Vagina (tissue), 2 donors: ENCODE results near the gene PDE5A. TPM values are rescaled to one million over a fixed set of nuclear protein-coding genes. Genes with fewer than 3 reads are reported as not detected.

Source experiments
- DNase-seq, 2 donors: peaks; one replicate each; pipeline ENCODE4 v3.0.0-alpha.2; 2017; ENCODE audit errors: extremely low spot score in 2 of 2
- H3K27ac ChIP-seq: fragments of 200-600 bp; sonication (generic); one replicate; pipeline ENCODE4 v1.5.1; 2019
- H3K27me3 ChIP-seq: fragments of 200-600 bp; sonication (generic); one replicate; pipeline ENCODE4 v1.5.1; 2019
- H3K36me3 ChIP-seq, 2 donors: fragments of 200-600 bp; sonication (generic); one replicate each; pipeline ENCODE4 v1.5.1; 2017 to 2019
- H3K4me1 ChIP-seq: fragments of 200-600 bp; sonication (generic); one replicate; pipeline ENCODE4 v1.5.1; 2019
- H3K4me3 ChIP-seq, 2 donors: fragments of 200-600 bp; sonication (generic); 1 replicate in 1 of 2; 2 replicates in 1 of 2; pipeline ENCODE4 v1.5.1; 2016 to 2019
- H3K9me3 ChIP-seq: fragments of 200-600 bp; sonication (generic); one replicate; pipeline ENCODE4 v1.5.1; 2019
- CTCF ChIP-seq, 3 experiments: fragments of 450-650 bp in 2 of 3; fragments of 200-600 bp in 1 of 3; sonication (generic) in 1 of 3; IDR thresholded peaks; one replicate each; pipeline ENCODE4 v1.5.1; 2017 to 2019; ENCODE audit warnings: antibody characterized with exemption in 3 of 3, mild to moderate bottlenecking in 2 of 3, moderate library complexity in 2 of 3
- POLR2A ChIP-seq, 2 donors: fragments of 450-650 bp; IDR thresholded peaks; one replicate each; pipeline ENCODE4 v1.6.1; 2017; ENCODE audit warnings: antibody characterized with exemption in 2 of 2, mild to moderate bottlenecking in 2 of 2, moderate library complexity in 2 of 2
- POLR2AphosphoS5 ChIP-seq, 2 donors: sonication (generic); formaldehyde crosslinking; IDR thresholded peaks; one replicate each; pipeline ENCODE4 v1.9.0; 2017; ENCODE audit warnings: antibody characterized with exemption in 2 of 2, mild to moderate bottlenecking in 2 of 2, low read depth in 1 of 2; ENCODE audit not compliant: insufficient read depth in 1 of 2
- intact Hi-C: fragments of 100-400 bp; cut with DNase I; formaldehyde crosslinking; loops from one replicate; pipeline ENCODE4 v1.15.1; 2023
- total RNA-seq: library from RNA; depleted of rRNA; stranded (reverse); fragments of >200 nt; gene quantifications from one replicate; pipeline ENCODE4 v1.2.3, GENCODE V29; 2016

PDE5A gene
- total RNA-seq, 1 donor from 2014 or later: 23.1 TPM

- TF ChIP-seq POLR2A (IDR thresholded peaks at IDR 0.05) (no peak), CTCF (IDR thresholded peaks at IDR 0.05) (no peak), POLR2AphosphoS5 (IDR thresholded peaks at IDR 0.05; ENCODE audit: insufficient read depth in 1 of 2, low read depth in 1 of 2) (peak in 1 of 2 donors; percentile 81)
- Histone ChIP-seq H3K4me1 (no peaks in the 10 kb centered on the region), H3K4me3 (no peak overlapping the region), H3K27me3 (no peaks in the 10 kb centered on the region), H3K36me3 (peaks cover 0 to 32% of the 10 kb centered on the region in 2 donors), H3K9me3 (no peaks in the 10 kb centered on the region), H3K27ac (peak overlapping the region; percentile 48)
- intact Hi-C loops: no loop called here
- no peak for DNase-seq
These were observed 118.0 kb downstream of the PDE5A start for GRCh38 chr4:119510395-119511149.

- no peak for DNase-seq
- Histone ChIP-seq H3K4me1 (no peaks in the 10 kb centered on the region), H3K27ac (no peak overlapping the region), H3K4me3 (no peak overlapping the region), H3K27me3 (no peaks in the 10 kb centered on the region), H3K36me3 (peaks cover 0 to 54% of the 10 kb centered on the region in 2 donors), H3K9me3 (no peaks in the 10 kb centered on the region)
- intact Hi-C loops: no loop called here
- TF ChIP-seq POLR2A (IDR thresholded peaks at IDR 0.05): no peak
- no peak for TF ChIP-seq CTCF (IDR thresholded peaks at IDR 0.05)
- TF ChIP-seq POLR2AphosphoS5 (IDR thresholded peaks at IDR 0.05; ENCODE audit: insufficient read depth in 1 of 2, low read depth in 1 of 2): no peak
These were observed 120.3 kb downstream of the PDE5A start for GRCh38 chr4:119508281-119508680.

- no peak for DNase-seq
- Histone ChIP-seq H3K27me3 (no peaks in the 10 kb centered on the region), H3K36me3 (peaks cover 0 to 69% of the 10 kb centered on the region in 2 donors), H3K27ac (peak overlapping the region; percentile 15), H3K4me1 (no peaks in the 10 kb centered on the region), H3K4me3 (no peak overlapping the region), H3K9me3 (no peaks in the 10 kb centered on the region)
- TF ChIP-seq CTCF (IDR thresholded peaks at IDR 0.05): no peak
- no peak for TF ChIP-seq POLR2AphosphoS5 (IDR thresholded peaks at IDR 0.05; ENCODE audit: insufficient read depth in 1 of 2, low read depth in 1 of 2)
- intact Hi-C loops: no loop called here
These were observed 121.8 kb downstream of the PDE5A start for GRCh38 chr4:119506806-119507205.

GRCh38 chr4:119504616-119505015 is 124.0 kb downstream of the PDE5A start:
- peaks cover 0 to 73% of the 10 kb centered on the region in 2 donors for H3K36me3 ChIP-seq
- intact Hi-C loops: no loop called here

More at GRCh38 chr4:119504616-119505015, 124.0 kb downstream of the PDE5A start:
- TF ChIP-seq CTCF (IDR thresholded peaks at IDR 0.05): no peak
- TF ChIP-seq POLR2A (IDR thresholded peaks at IDR 0.05): no peak
- TF ChIP-seq POLR2AphosphoS5 (IDR thresholded peaks at IDR 0.05; ENCODE audit: insufficient read depth in 1 of 2, low read depth in 1 of 2): no peak
- Histone ChIP-seq H3K4me3 (no peak overlapping the region), H3K27ac (no peak overlapping the region), H3K9me3 (no peaks in the 10 kb centered on the region), H3K4me1 (no peaks in the 10 kb centered on the region), H3K27me3 (no peaks in the 10 kb centered on the region)
- no peak for DNase-seq
